Measurements from ENCODE around the gene KIAA1328.
"Not testable (repeated sequence)": the region's sequence is repeated elsewhere in the genome, so short reads cannot be mapped to it uniquely, and the experiment has no call there.

The KIAA1328 gene

DNA sequence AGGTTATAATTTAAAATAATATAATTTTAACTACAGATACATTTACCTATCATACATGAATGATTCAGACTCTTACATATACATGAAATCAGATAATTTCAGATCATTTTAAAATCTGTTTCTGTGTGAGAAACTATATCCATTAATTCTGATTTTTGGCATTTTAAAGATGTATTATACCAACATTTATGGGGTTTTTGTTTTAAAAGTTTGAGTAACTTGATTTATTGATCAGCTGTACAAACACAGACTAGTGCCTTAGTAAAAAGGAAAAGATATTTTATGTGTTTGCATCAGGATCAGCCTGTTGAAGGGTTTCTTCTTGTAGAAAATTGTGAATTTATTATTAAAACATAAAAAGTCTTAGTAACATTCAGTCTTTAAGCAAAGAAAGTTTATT is 59.9 kb downstream of the KIAA1328 start:
- no peak for DNase-seq

DNA sequence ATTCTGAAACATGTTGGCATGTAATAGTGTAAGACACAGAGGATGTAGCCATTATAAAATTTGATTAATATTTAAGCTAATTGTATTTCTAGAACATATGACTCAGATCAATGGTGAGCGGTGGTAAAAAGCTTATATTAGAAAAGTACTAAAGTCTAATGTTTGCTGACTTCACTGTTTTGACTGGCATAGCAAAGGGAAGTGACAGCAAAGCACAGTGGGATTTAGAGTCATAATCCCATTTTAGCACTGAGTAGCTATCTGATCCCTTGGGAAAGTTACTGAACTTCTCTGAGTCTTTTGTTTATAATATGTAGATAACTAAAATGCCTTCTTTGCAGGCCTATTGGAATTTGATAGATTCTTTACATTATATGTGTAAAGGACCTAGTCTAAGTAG is 60.4 kb downstream of the KIAA1328 start:
- no peak for DNase-seq

DNA sequence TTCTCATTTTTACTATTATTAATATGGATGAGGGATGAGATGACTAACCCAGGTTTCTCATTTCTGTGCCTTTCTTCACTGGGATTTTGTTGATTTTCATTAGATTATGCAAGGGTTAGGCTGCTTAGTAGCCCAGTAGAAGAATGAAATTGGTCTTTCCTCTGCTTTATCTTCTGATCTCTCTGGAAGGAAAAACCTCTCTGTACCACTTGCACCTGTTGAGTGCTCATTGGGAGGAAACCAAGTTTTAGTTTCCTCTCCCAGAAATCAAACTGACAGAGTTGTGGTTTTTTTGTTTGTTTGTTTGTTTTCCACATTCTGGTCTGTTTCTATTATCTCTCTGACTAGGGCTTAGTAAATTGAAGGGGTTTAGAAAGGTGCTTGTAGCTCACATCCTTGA is 60.8 kb downstream of the KIAA1328 start:
- DNase-seq = no peak

DNA sequence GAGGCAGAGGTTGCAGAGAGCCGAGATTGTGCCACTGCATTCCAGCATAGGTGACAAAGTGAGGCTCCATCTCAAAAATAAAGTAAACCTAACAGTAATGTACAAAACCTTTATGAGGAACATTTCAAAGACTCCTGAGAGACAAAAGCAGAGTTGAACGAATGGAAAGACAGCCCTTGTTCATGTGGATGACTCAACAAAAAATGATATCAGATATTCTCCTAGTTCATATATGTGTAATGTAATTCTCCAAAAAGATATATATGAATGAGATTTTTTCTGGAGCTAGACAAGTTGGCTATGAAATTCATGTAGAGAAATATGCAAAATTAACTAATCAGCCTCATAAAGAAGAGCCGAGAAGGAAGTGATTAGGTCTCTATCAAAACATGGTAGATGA is 61.7 kb downstream of the KIAA1328 start:
- DNase-seq = no peak

DNA sequence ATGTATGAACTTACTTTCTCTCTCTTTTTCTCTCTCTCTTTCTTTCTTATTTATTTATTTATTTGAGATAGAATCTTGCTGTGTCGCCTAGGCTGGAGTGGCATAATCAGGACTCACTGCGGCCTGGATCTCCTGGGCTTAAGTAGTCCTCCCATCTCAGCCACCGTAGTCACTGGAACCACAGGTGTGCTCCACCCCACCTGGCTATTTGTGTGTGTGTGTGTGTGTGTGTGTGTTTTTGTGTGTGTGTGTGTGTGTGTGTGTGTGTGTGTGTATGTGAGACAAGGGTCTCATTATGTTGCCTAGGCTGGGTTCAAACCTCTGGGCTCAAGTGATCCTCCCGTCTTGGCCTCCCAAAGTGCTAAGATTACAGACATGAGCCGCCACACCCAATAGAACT is 64.3 kb downstream of the KIAA1328 start:
- DNase-seq = no peak

DNA sequence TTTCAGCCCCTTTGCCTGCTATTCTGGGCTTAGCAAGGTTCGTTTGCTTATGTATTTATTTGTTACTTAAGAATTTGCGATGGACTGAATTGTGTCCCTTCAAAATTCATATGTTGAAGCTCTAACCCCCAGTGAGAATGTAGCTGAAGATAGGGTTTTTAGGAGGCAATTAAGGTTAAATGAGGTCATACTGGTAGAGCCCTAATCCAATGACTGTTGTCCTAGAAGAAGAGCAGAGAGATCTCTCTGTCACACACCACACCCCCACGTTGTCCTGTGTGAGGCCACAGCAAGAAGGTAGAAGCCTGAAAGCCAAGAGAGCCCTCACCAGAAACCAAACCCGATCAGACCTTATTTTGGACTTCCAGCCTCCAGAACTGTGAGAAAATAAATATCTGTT is 66.7 kb downstream of the KIAA1328 start:
- no peak for DNase-seq

DNA sequence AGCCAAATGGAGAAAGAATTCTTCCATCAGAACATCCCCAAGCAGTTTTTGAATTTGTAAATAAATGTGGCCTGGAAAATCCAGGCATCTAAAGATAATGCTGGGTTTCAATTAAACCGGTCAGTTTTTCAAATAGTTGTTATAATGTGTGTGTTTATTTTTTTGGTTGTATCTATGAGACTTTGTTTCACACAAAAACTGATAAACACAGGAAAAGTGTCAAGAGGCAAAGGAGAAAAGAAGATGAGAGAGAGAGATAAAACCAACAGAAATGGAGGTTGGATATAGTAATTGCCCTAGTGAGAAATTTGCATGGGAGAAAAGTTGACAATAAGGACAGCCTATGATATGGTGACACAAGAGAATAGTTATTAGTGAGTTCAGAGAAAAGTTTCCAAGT is 68.3 kb downstream of the KIAA1328 start:
- DNase-seq = no peak

DNA sequence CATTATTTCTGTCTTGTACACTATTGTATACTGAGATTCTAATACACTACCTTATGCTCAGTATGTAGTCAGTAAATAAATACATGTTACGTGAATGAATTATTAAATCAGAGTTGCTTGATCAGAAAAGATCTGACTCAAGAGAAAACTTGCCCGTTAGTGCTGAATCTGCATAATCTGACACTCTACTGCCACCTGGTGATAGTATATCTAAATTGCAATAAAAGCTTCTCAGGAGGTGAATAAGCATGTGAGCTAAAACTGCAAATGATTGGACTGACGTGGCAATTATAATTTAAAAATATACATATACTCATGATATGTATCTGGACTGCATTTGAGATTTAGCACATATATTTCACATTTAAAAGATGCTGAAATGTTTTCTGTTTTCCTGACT is 70.4 kb downstream of the KIAA1328 start:
- DNase-seq = no peak

DNA sequence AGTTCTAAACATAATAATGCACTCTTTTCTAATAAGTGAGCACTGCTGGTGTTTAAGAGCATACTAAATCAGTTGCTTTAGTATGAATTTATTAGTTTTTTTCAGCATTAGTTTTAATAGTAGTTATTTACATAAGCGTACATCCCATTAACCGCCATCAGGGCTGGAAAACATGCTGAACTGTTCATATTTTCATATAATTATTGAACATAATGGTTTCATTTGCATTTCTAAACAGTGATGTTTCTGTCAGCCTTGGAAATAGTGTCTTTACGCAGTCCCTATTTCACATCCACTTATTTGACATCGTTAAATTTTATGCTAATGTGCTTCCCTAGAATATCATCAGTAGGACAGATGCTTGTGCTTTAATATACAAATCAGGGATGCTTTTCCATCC is 71.5 kb downstream of the KIAA1328 start:
- DNase-seq = no peak

DNA sequence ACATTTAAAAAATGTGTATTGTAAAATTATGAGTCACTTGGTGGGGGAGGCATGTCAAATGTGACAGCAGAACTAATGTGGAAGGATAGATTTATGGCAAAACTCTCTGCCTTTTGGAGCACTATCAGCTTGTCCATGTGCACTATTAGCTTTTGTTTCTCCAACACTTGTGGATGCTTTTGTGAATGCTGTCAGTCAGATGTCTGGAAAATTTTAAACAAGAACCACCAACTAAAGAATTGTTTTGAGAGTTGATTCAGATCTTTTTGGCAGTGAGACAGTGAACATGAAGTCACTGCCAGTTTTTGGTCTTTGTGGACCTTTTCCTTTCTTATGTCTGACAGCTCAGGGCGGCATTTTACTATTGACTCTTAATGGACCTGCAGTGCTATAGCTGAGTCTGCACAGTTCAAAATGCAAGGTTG is 72.4 kb downstream of the KIAA1328 start:
- DNase-seq = no peak

DNA sequence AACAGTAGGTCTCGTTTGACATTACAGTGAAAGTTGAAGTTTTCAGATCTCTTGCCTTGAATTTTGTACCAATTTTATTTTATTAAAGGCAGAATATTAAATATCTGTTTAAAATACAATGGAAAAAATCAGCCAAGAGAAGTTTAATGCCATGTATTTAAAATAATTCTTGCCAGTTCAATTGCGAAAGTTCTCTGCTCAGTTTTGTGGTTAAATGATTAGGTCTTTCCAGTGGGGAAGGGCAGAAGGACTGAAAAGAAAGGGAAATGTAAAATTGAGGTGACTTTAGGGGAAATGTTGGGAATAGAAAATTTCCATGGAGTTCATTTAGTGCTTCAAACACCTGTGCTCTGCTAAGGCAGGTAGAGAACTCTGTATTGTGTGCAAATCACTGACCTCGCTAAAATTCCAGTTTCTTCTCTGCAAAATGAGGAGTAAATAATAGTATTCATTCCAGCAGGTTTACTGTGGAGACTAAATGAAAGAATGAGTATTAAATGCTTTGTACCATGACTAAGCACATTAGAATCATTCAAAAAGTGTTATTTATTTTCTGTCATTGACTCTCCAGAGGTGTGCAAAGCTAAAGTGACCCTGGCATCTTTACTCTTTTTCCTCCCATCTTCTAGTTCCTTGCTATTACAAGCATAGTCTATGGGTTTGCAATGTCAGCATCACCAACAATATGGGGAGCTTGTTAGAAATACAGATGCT is 74.4 kb downstream of the KIAA1328 start:
- DNase-seq = no peak

DNA sequence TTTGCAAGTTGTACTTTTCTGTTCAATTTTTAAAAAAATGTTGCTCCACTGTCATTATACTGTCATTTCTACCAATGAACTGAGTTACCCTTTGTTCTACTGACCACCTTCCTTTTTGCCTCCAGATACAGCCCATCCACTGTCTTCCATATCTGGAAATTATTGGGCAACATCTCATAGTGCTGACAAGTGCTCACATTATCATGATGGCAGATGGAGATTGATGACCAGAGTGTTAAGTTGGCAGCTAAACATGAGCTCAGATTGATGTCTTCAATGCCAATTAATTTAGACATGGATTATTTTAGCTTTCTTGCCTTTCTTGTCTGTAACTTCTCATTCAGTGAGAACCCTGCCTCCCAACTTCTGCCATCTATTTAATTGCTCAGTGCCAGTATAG is 76.6 kb downstream of the KIAA1328 start:
- no peak for DNase-seq

DNA sequence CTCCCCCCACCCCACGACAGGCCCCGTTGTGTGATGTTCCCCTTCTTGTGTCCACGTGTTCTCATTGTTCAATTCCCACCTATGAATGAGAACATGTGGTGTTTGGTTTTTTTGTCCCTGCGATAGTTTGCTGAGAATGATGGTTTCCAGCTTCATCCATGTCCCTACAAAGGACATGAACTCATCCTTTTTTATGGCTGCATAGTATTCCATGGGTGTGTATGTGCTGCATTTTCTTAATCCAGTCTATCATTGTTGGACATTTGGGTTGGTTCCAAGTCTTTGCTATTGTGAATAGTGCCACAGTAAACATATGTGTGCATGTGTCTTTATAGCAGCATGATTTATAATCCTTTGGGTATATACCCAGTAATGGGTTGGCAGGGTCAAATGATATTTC is 80.4 kb downstream of the KIAA1328 start:
- DNase-seq = not testable (repeated sequence)

DNA sequence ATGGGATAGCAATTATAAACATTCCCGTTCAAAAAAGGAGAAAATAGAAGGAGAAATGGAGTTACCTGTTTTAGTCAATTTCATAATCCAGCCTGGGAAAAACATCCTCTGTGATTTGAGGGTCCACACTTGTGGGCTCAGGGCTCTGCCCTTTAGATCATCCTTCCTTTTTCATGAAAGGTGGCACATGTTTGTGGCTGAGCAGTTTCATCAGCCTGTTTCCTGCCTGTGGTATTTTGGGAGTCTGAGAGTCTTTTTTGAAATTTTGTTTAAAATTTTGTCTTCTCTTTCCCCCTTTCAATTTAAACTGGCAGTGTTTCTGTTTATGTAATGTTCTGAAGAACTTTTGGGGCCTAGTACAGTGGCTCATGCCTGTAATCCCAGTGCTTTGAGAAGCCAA is 84.0 kb downstream of the KIAA1328 start:
- DNase-seq = no peak

DNA sequence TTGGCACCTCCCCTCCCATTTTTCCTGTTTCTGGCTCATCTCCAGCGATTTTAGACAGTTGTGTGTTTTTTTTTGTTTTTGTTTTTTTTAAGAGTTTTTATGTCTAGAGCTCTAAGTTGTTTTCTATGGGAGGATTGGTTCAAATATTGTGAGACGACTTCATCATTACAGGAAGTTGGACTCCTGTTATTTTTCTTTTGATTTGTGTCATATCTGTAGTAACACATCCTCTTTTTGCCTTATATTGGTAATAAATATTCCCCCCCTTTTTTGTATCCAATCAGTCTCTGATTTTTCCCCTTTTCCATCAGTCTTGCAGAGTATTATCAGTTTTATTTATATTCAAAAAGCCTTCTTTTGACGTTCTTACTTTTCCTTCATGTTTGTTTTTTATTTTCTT is 89.0 kb downstream of the KIAA1328 start:
- DNase-seq = no peak

DNA sequence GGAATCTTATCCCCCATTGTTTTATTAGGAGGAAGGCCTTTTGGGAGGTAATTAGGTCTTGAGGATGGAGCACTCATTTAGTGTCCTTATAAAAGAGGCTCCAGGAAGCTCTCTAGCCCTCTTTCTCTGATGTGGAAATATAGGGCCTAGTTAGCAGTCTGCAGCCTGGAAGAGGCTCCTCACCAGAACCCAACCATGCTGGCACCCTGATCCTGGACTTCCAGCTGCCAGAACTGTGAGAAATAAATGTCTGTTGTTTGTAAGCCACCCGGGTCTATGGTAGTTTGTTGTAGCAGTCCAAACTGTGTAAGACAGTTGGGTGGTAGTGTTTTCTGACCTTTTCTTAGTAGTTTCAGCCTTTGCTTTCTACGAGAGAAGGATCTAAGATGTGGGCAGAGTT is 100.7 kb downstream of the KIAA1328 start:
- DNase-seq = no peak

DNA sequence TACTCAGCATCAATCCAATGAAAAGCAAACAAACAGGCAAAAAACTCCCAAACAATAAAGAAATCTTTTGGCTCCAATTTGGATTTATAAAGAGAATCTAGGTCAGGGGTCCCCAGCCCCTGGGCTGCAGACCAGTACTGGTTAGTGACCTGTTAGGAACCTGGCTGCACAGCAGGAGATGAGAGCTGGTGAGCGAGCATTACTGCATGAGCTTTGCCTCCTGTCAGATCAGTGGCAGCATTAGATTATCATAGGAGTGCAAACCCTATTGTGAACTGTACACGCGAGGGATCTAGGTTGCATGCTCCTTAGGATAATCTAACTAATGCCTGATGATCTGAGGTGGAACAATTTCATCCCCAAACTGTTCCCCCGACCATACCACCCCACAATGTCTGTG is 102.2 kb downstream of the KIAA1328 start:
- DNase-seq = no peak

DNA sequence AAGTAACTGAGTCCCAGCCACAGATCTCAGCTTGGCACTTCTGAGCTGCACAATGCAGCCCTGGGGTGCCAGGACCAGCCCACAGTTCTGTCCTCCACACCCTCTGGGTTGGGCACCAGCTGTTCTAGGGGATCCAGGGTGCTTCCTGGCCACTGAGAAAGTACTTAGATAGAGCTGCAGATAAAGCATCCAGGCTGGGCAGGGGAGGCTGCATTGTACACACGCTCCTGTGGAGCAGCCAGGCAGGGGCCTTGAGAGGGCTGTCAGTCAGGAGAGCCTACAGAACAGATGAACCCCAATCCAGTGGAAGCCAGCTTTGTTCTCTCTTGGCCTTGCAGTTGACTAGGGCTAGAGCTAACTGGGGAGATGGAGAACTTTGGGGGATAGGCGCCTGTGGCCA is 104.6 kb downstream of the KIAA1328 start:
- no peak for DNase-seq

DNA sequence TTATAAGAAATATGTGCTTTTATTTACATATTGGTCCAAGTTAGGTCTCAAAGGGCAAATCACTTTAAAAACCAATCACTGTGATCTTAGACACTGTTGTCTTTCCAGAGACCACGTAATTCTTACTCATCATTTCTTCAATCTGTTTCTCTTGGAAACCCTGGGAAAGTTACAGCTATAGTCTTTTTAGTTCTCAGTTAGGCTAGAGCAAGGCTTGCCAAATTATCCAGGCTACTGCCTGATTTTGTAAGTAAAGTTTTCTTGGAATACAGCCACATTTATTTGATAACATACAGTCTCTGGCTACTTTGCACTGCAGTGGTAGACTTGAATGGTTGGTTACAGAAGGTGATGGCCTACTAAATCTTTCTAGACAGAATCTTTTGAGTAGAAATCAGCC is 106.0 kb downstream of the KIAA1328 start:
- DNase-seq = no peak

DNA sequence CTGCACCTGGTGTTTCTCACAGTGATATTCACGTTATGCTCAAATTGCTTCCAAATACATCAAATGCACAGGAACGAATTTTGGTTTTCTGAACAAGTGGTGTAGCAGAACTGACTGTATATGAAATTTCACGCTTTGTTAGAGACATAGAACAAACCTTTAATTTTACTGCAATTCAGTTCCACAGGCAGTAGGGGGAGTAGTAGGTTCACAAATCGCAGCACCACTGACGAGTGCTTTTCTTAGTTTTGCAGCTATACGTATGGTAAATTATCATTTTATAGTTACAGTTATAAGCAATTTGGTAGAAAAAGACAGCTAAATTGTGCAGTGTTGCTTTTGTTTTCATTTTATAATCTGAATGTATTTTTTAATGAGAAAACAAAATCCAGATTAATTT is 113.3 kb downstream of the KIAA1328 start:
- no peak for DNase-seq

DNA sequence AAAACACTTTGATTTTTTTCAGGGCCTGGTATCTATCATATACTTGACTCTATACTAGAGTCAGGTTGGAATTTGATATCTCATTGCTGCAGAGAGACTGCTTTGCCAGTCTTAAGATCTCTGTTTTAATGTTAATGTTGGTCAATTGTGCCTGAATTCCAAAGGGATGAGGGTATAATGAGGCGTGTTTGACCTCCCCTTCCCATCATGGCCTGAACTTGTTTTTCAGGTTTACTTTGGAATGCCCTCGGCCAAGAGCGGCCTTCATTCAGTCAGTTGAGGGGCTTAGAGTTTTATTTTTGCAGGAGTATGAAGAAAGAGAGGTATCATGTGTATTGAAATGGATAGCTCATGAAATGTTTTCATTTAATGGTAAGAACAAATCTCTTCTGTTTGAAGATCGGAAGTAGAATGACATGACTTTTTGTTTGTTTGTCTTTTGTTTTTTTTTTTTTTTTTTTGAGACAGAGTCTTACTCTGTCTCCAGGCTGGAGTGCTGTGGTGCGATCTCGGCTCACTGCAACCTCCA is 119.0 kb downstream of the KIAA1328 start:
- no peak for DNase-seq

DNA sequence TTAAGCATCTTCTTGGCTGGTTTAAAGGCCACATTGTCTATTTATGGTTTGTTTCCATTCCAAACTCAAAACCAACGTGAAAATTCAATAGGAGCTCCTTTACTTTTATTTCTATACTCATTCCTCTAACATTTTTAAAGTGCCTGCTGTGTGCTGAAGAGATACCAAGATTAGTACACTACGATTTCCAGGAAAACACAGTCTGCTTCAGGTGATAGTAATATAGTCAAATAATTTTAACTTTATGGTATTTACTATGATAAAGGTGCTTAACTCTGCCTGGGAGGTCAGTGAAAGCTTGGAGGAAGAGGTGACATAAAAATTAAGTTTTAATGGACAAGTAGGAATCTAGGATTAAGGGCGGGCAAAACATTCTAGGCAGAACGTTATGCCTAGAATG is 121.4 kb downstream of the KIAA1328 start:
- DNase-seq = no peak

DNA sequence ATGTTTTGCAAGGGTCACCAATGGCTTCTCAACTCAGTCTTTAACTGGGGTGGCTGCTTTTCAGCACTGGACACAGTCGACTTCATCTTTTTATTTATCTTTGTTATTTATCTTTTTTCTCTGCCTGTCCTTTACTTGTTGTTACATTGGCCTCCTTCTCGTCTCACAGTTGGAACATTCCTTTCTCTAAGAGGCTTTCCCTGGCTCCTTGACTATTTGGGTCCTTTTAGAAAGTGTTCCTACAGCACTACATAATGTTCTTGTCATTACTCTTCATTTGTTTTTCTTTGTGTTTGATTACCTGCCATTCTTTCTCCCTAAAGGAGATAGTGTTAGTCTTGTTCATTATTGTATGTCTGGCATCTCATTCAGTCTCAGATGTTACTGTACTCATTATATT is 122.0 kb downstream of the KIAA1328 start:
- no peak for DNase-seq

DNA sequence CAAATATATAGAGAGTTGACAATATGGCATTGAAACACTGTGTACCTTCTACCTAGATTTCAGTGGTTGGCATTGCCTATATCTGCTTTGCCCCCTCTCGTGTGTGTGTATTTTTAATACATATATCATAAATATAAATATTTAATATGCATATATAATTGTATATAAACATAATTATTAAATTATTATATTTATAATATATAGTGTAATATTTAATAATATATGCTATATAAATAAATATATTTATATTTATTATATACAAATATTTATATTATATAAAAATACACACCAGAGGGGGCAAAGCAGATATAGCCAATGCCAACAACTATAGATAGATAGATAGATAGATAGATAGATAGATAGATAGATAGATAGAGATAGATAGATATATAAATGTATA is 124.1 kb downstream of the KIAA1328 start:
- no peak for DNase-seq

DNA sequence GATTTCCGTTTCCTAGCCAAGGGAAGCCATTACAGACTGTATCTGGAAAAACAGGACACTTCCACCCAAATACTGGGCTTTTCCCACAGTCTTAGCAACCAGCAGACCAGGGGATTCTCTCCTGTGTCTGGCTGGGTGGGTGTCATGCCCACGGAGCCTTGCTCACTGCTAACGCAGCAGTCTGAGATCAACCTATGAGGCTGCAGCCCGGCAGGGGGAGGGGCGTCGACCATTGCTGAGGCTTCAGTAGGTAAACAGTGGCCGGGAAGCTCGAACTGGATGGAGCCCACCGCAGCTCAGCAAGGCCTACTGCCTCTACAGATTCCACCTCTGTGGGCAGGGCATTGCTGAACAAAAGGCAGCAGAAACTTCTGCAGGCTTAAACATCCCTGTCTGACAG is 131.1 kb downstream of the KIAA1328 start:
- no peak for DNase-seq
